Measurements from ENCODE around the gene PITPNM1. TPM values are rescaled to one million over a fixed set of nuclear protein-coding genes. Genes with fewer than 3 reads are reported as not detected.
"Not testable (repeated sequence)": the region's sequence is repeated elsewhere in the genome, so short reads cannot be mapped to it uniquely, and the experiment has no call there.

The PITPNM1 gene
- total RNA-seq, 5 donors from 2014 or later (not counting 1 experiment from before 2014, with no cell fraction given), result 74.2 to 167 (median 149) TPM

DNA sequence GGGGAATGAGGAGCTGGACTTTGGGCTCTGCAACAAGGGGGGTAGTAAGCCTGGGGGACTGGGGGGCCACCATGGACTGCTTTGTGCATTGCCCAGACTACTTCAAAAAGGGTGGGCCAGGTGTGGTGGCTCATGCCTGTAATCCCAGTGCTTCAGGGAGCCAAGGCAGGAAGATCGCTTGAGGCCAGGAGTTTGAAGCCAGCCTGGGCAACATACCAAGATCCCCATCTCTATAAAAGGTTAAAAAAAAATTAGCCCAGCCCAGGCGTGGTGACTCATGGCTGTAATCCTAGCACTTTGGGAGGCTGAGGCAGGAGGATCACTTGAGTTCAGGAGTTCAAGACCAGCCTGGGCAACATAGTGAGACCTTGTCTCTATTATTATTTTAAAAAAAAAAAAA is 39.6 kb downstream of the PITPNM1 start:
- H3K36me3 Mint-ChIP-seq; H3K9me3 Mint-ChIP-seq; H3K9me3 ChIP-seq; POLR2A ChIA-PET; H3K27me3 ChIP-seq (replicated peaks in 1 of 2; ENCODE audit: control insufficient read depth in 2 of 2, extremely low read depth in 1 of 2, insufficient read depth in 2 of 2, low read length in 1 of 2); DNase-seq; ATAC-seq (replicated peaks in 1 of 4); H3K36me3 ChIP-seq (ENCODE audit: control insufficient read depth in 2 of 2, extremely low read depth in 1 of 2, insufficient read depth in 1 of 2, low read length in 1 of 2); H3K27me3 Mint-ChIP-seq: not testable (repeated sequence)
- CTCF ChIA-PET, result interaction anchor here in 1 of 2 donors (0.6 kb wide), 1 partner anchor 34 kb away, joined by 3 read pairs; no protein-coding TSS in a partner anchor
- H3K4me1 Mint-ChIP-seq, result peaks cover 32 to 42% (median 36%) of the 10 kb centered on the region in 3 donors
- Histone ChIP-seq H3K4me3 (ENCODE audit: control insufficient read depth in 1 of 2, extremely low read depth in 1 of 2, low read length in 1 of 2) (peak overlapping the region; percentile 60 to 86), H3K4me1 (ENCODE audit: control insufficient read depth in 1 of 2, extremely low read depth in 1 of 2, insufficient read depth in 2 of 2, low read length in 2 of 2) (peaks cover 11 to 63% of the 10 kb centered on the region in 2 experiments), H3K27ac (ENCODE audit: low read length) (peak overlapping the region; percentile 85)
- no CpG with 5 or more reads among the region's 2 CpGs for WGBS (ENCODE audit: insufficient coverage)
- H3K27ac Mint-ChIP-seq, result peak overlapping the region; percentile 94 to 96
- peak overlapping the region; percentile 78 to 82 (median 81) for H3K4me3 Mint-ChIP-seq

DNA sequence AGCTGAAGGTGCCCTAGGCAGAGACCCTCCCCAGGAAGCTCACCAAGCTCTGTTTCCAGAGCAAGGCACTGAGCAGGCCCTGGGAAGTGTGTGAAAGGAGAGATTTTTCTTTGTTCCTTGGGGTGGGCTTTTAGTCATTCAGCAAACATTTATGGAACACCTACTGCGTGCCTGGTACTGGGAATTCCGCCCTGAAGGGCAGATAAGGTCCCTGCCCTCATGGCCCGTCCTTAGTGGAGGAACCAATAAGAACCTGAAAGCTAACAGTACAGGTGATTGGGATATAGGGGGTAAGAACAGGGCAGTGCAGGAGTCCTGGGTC is 40.0 kb downstream of the PITPNM1 start:
- Mint-ChIP-seq H3K36me3 (no peaks in the 10 kb centered on the region), H3K4me1 (peaks cover 33 to 44% (median 36%) of the 10 kb centered on the region in 3 donors), H3K27me3 (no peaks in the 10 kb centered on the region), H3K27ac (peak overlapping the region; percentile 94 to 96), H3K9me3 (no peaks in the 10 kb centered on the region), H3K4me3 (peak overlapping the region; percentile 78 to 82 (median 81))
- no peak for DNase-seq
- ATAC-seq (replicated peaks in 1 of 4), result no peak
- WGBS (ENCODE audit: insufficient coverage), result 77% methylated on average over 3 of the region's 3 CpGs
- peaks cover 11 to 63% of the 10 kb centered on the region in 2 experiments for H3K4me1 ChIP-seq (ENCODE audit: control insufficient read depth in 1 of 2, extremely low read depth in 1 of 2, insufficient read depth in 2 of 2, low read length in 2 of 2)
- ChIA-PET CTCF (interaction anchor here in 1 of 2 donors (0.6 kb wide), 1 partner anchor 34 kb away, joined by 3 read pairs; no protein-coding TSS in a partner anchor), POLR2A (no interaction called here)
- H3K27me3 ChIP-seq (replicated peaks in 1 of 2; ENCODE audit: control insufficient read depth in 2 of 2, extremely low read depth in 1 of 2, insufficient read depth in 2 of 2, low read length in 1 of 2), result no peaks in the 10 kb centered on the region
- H3K36me3 ChIP-seq (ENCODE audit: control insufficient read depth in 2 of 2, extremely low read depth in 1 of 2, insufficient read depth in 1 of 2, low read length in 1 of 2), result peaks cover 4 to 7% of the 10 kb centered on the region in 2 donors
- no peaks in the 10 kb centered on the region for H3K9me3 ChIP-seq
- peak overlapping the region; percentile 60 to 86 for H3K4me3 ChIP-seq (ENCODE audit: control insufficient read depth in 1 of 2, extremely low read depth in 1 of 2, low read length in 1 of 2)
- peak overlapping the region; percentile 85 for H3K27ac ChIP-seq (ENCODE audit: low read length)

DNA sequence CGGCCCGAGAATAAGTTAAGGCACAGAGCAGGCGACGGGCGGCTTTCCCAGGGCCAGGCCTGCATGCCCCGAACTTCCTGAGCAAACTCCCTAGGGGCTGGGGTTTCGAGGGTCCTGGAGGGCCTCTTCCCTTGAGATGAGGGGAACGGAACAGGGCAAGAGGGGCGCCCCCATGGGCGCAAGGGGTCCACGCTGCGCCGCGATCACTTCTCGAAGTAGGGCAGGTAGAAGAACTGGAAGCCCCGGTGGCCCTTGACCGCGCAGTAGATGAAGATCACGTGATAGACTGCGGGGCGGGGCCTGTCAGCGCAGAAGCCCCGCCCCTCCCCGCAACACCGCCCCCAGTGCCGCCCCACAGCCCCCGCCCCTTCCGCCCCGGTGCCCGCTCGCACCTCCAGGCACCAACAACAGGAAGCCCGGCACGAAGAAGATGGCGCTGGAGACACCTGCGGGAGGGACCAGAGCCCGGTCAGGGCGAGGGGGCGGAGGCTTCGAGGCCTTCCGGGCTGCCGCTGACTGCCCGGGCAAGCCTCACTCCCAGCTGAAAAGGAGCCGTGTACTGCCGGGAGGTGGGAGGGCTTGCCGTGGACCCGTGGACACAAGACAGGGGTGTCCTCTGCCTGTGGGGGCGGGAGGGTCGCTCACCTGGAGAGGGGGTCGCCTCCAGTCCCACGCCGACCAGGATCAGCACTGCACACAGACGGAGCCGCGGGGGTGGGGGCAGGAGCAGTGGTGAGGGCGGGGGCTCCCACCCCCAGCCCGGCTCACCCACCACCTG is 40.6 kb downstream of the PITPNM1 start:
- CTCF ChIA-PET, result no interaction called here
- ATAC-seq (replicated peaks in 1 of 4), result peak; percentile 78 to 82 (median 80)

DNA sequence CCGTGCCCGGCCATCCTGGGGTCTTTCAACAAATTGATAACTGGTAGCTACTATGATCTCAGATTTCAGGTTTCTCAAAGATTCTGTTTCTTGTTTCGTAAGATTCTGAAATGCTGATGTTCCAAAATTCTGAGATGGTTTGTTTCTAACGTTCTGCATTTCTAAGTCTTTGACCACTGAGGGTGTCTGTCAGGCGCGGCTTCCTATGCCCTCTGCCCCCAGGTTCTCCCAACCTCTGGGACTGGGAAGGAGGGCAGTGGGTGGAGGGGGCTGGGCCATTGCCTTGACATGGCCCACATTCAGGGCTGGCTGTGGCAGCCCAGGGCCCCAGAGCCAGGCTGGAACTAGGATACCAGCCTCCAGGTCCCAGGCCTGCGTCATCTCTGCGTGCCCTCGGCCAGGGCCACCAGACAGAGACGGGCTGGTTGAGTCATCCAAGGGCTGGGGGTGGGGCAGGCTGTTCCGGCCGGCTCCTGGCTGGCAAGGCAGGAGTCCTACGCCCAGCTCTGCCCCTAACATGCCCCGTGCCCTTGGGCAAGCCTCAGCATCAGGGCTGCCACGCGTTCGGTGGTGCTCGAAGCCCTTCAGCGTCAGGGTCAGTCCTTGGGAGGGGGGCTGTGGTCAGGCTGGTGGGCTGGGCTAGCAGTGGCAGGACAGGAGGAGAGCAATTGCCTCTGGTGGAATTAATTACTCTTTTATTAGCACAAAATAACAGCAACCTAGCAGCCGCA is 41.3 kb downstream of the PITPNM1 start:
- peak overlapping the region in 1 of 2 donors; percentile 44 for H3K4me3 ChIP-seq (ENCODE audit: control insufficient read depth in 1 of 2, extremely low read depth in 1 of 2, low read length in 1 of 2)
- H3K4me3 Mint-ChIP-seq, result peak overlapping the region; percentile 78 to 82 (median 81)
- no peaks in the 10 kb centered on the region for H3K27me3 ChIP-seq (replicated peaks in 1 of 2; ENCODE audit: control insufficient read depth in 2 of 2, extremely low read depth in 1 of 2, insufficient read depth in 2 of 2, low read length in 1 of 2)
- no peaks in the 10 kb centered on the region for H3K36me3 Mint-ChIP-seq
- H3K27ac Mint-ChIP-seq, result peak overlapping the region; percentile 94 to 96
- ATAC-seq (replicated peaks in 1 of 4) (no peak), DNase-seq (peak in 1 of 35 experiments; percentile 9)
- H3K36me3 ChIP-seq (ENCODE audit: control insufficient read depth in 2 of 2, extremely low read depth in 1 of 2, insufficient read depth in 1 of 2, low read length in 1 of 2), result peaks cover 4 to 7% of the 10 kb centered on the region in 2 donors
- H3K27me3 Mint-ChIP-seq, result no peaks in the 10 kb centered on the region
- peaks cover 33 to 45% (median 36%) of the 10 kb centered on the region in 3 donors for H3K4me1 Mint-ChIP-seq
- H3K9me3 Mint-ChIP-seq, result no peaks in the 10 kb centered on the region
- WGBS (ENCODE audit: insufficient coverage), result 94% methylated on average over 11 of the region's 20 CpGs
- CTCF ChIA-PET, result no interaction called here
- H3K9me3 ChIP-seq, result no peaks in the 10 kb centered on the region
- H3K4me1 ChIP-seq (ENCODE audit: control insufficient read depth in 1 of 2, extremely low read depth in 1 of 2, insufficient read depth in 2 of 2, low read length in 2 of 2), result peaks cover 11 to 55% of the 10 kb centered on the region in 2 experiments
- peak overlapping the region; percentile 82 for H3K27ac ChIP-seq (ENCODE audit: low read length)
- POLR2A ChIA-PET, result no interaction called here

More for the DNA sequence above, 40.6 kb downstream of the PITPNM1 start:
- Mint-ChIP-seq H3K27ac (peak overlapping the region; percentile 94 to 96), H3K9me3 (no peaks in the 10 kb centered on the region), H3K4me3 (peak overlapping the region; percentile 78 to 82 (median 81)), H3K36me3 (no peaks in the 10 kb centered on the region), H3K27me3 (no peaks in the 10 kb centered on the region), H3K4me1 (peaks cover 36 to 49% (median 36%) of the 10 kb centered on the region in 3 donors)
- peaks cover 11 to 59% of the 10 kb centered on the region in 2 experiments for H3K4me1 ChIP-seq (ENCODE audit: control insufficient read depth in 1 of 2, extremely low read depth in 1 of 2, insufficient read depth in 2 of 2, low read length in 2 of 2)
- peak overlapping the region; percentile 60 to 86 for H3K4me3 ChIP-seq (ENCODE audit: control insufficient read depth in 1 of 2, extremely low read depth in 1 of 2, low read length in 1 of 2)
- H3K27ac ChIP-seq (ENCODE audit: low read length), result peak overlapping the region; percentile 85
- no peaks in the 10 kb centered on the region for H3K27me3 ChIP-seq (replicated peaks in 1 of 2; ENCODE audit: control insufficient read depth in 2 of 2, extremely low read depth in 1 of 2, insufficient read depth in 2 of 2, low read length in 1 of 2)
- POLR2A ChIA-PET, result no interaction called here
- peaks cover 4 to 7% of the 10 kb centered on the region in 2 donors for H3K36me3 ChIP-seq (ENCODE audit: control insufficient read depth in 2 of 2, extremely low read depth in 1 of 2, insufficient read depth in 1 of 2, low read length in 1 of 2)
- WGBS (ENCODE audit: insufficient coverage), result 17% methylated on average over 24 of the region's 56 CpGs
- peak; percentile 80 to 94 (median 91) for DNase-seq
- H3K9me3 ChIP-seq, result no peaks in the 10 kb centered on the region

DNA sequence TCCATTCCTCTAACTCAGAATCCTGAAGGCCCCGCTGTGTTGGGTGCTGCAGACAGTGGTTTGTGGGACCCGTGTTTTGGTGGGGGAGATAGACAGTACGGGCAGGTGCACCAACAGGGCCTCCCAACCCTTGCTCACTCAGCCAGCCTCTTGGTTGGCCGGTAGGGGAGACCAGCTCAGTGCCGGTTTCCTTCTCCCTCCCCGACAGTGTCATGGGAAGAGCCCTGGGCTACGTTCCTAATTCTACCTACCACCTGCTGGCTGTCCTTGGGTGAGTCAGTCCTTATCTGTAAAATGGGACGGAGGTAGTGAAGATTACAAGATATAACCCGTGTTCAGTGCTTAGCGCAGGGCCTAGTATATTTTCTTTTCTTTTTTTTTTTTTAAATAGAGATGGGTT is 42.0 kb downstream of the PITPNM1 start:
- DNase-seq, result no peak
- Mint-ChIP-seq H3K9me3 (no peaks in the 10 kb centered on the region), H3K4me3 (no peak overlapping the region), H3K27me3 (no peaks in the 10 kb centered on the region), H3K4me1 (peaks cover 30 to 42% (median 31%) of the 10 kb centered on the region in 3 donors), H3K36me3 (no peaks in the 10 kb centered on the region), H3K27ac (peak overlapping the region in 1 of 2 donors; percentile 57)
- Histone ChIP-seq H3K9me3 (no peaks in the 10 kb centered on the region), H3K36me3 (ENCODE audit: control insufficient read depth in 2 of 2, extremely low read depth in 1 of 2, insufficient read depth in 1 of 2, low read length in 1 of 2) (peaks cover 4 to 7% of the 10 kb centered on the region in 2 donors), H3K4me3 (ENCODE audit: control insufficient read depth in 1 of 2, extremely low read depth in 1 of 2, low read length in 1 of 2) (no peak overlapping the region), H3K27me3 (replicated peaks in 1 of 2; ENCODE audit: control insufficient read depth in 2 of 2, extremely low read depth in 1 of 2, insufficient read depth in 2 of 2, low read length in 1 of 2) (no peaks in the 10 kb centered on the region), H3K4me1 (ENCODE audit: control insufficient read depth in 1 of 2, extremely low read depth in 1 of 2, insufficient read depth in 2 of 2, low read length in 2 of 2) (peaks cover 8 to 49% of the 10 kb centered on the region in 2 experiments), H3K27ac (ENCODE audit: low read length) (no peak overlapping the region)
- CTCF ChIA-PET, result no interaction called here
- 100% methylated on average over 1 of the region's 10 CpGs for WGBS (ENCODE audit: insufficient coverage)
- POLR2A ChIA-PET, result no interaction called here
- ATAC-seq (replicated peaks in 1 of 4), result no peak

DNA sequence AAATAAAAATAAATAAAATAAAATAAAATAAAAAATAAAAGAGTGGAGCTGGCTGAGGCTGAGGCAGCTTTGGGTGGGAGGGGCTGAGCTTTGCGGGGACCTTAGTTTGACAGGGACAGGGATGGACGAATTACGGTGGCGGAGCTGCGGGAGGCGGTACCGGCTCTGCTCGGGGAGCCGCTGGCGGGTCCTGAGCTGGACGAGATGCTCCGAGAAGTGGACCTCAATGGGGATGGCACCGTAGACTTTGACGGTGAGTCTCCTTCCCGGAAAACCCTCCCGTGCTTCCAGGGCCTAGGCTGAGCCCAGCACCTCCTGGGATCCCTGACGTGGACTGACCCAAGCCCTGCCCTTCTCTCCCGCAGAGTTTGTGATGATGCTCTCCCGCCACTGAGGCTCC is 46.9 kb downstream of the PITPNM1 start:
- ChIA-PET POLR2A (no interaction called here), CTCF (no interaction called here)
- no peak overlapping the region for H3K4me3 Mint-ChIP-seq
- DNase-seq, result no peak
- no peak overlapping the region for H3K4me3 ChIP-seq (ENCODE audit: control insufficient read depth in 1 of 2, extremely low read depth in 1 of 2, low read length in 1 of 2)
- WGBS (ENCODE audit: insufficient coverage), result 95% methylated on average over 19 of the region's 19 CpGs
- no peak overlapping the region for H3K27ac ChIP-seq (ENCODE audit: low read length)
- no peaks in the 10 kb centered on the region for H3K36me3 Mint-ChIP-seq
- H3K36me3 ChIP-seq (ENCODE audit: control insufficient read depth in 2 of 2, extremely low read depth in 1 of 2, insufficient read depth in 1 of 2, low read length in 1 of 2), result no peaks in the 10 kb centered on the region
- no peaks in the 10 kb centered on the region for H3K9me3 Mint-ChIP-seq
- no peak for ATAC-seq (replicated peaks in 1 of 4)
- H3K4me1 ChIP-seq (ENCODE audit: control insufficient read depth in 1 of 2, extremely low read depth in 1 of 2, insufficient read depth in 2 of 2, low read length in 2 of 2), result peaks cover 0 to 4% of the 10 kb centered on the region in 2 experiments
- H3K27me3 ChIP-seq (replicated peaks in 1 of 2; ENCODE audit: control insufficient read depth in 2 of 2, extremely low read depth in 1 of 2, insufficient read depth in 2 of 2, low read length in 1 of 2), result peaks cover 0 to 13% of the 10 kb centered on the region in 2 experiments
- no peaks in the 10 kb centered on the region for H3K9me3 ChIP-seq
- peaks cover 0 to 11% (median 4%) of the 10 kb centered on the region in 3 donors for H3K4me1 Mint-ChIP-seq
- no peaks in the 10 kb centered on the region for H3K27me3 Mint-ChIP-seq
- no peak overlapping the region for H3K27ac Mint-ChIP-seq
